Activated naive CD8-positive, alpha-beta T cell (primary cell): Measurements from ENCODE around the gene AKT2.

Experiments
- H3K27ac Mint-ChIP-seq: one replicate; pipeline ENCODE4 v1.8.0; 2021; ENCODE audit warnings: mixed read lengths
- H3K27me3 Mint-ChIP-seq: one replicate; pipeline ENCODE4 v1.8.0; 2021; ENCODE audit warnings: mixed read lengths
- H3K36me3 Mint-ChIP-seq: one replicate; pipeline ENCODE4 v1.8.0; 2021; ENCODE audit warnings: mixed read lengths
- H3K4me1 Mint-ChIP-seq: one replicate; pipeline ENCODE4 v1.8.0; 2021; ENCODE audit warnings: low read depth, mixed read lengths
- H3K4me3 Mint-ChIP-seq: one replicate; pipeline ENCODE4 v1.8.0; 2021; ENCODE audit warnings: mild to moderate bottlenecking, mixed read lengths
- H3K9me3 Mint-ChIP-seq: one replicate; pipeline ENCODE4 v1.8.0; 2021; ENCODE audit warnings: low read depth, mixed read lengths

AKT2 gene

DNA sequence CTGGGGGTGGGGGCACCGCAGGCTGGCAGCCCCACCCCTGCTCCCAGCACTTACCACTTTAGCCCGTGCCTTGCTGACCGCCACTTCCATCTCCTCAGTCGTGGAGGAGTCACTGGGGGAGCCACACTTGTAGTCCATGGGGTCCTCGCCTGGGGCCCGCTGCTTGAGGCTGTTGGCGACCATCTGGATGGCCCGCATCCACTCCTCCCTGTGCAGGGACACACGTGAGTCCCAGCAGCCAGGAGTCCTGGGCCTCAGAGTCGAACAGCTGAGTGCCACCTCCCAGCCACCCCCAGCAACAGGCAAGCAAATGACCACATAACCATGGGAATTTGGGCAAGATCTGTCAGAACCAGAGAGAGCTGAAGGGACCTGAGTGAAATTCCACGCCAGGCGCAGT lies 42.7 kb downstream of the AKT2 start:
- H3K4me1 Mint-ChIP-seq = peaks cover 2% of the 10 kb centered on the region
- H3K9me3 Mint-ChIP-seq = no peaks in the 10 kb centered on the region
- no peaks in the 10 kb centered on the region for H3K36me3 Mint-ChIP-seq
- H3K4me3 Mint-ChIP-seq = no peak overlapping the region
- H3K27ac Mint-ChIP-seq = no peak overlapping the region
- H3K27me3 Mint-ChIP-seq = no peaks in the 10 kb centered on the region

DNA sequence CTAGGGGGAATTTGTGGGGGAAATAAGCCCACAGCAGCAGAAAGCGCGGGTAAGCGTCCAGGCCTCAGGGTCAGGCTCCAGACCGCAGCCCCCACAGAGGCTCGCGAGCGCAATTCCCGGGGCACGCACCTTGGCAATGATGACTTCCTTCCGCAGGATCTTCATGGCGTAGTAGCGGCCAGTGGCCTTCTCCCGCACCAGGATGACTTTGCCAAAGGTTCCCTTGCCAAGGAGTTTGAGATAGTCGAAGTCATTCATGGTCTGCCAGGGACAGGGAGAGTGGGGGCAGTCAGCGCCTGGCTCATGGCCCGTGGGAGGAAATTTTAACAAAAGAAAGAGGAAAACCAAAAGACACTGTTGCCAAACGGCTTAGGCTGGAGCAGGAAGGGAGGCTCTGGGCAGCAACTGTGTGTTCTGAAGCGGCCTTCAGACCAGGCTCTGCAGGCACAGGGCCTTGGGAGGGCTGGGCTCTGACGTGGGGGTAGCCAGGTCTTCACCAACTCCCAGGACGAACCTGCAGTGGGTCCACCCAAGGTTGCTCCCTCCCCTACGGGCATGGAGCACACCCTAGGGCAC lies 43.2 kb downstream of the AKT2 start:
- no peak overlapping the region for H3K4me3 Mint-ChIP-seq
- no peak overlapping the region for H3K27ac Mint-ChIP-seq
- peaks cover 2% of the 10 kb centered on the region for H3K36me3 Mint-ChIP-seq
- H3K4me1 Mint-ChIP-seq = peaks cover 2% of the 10 kb centered on the region
- H3K27me3 Mint-ChIP-seq = no peaks in the 10 kb centered on the region
- H3K9me3 Mint-ChIP-seq = no peaks in the 10 kb centered on the region

DNA sequence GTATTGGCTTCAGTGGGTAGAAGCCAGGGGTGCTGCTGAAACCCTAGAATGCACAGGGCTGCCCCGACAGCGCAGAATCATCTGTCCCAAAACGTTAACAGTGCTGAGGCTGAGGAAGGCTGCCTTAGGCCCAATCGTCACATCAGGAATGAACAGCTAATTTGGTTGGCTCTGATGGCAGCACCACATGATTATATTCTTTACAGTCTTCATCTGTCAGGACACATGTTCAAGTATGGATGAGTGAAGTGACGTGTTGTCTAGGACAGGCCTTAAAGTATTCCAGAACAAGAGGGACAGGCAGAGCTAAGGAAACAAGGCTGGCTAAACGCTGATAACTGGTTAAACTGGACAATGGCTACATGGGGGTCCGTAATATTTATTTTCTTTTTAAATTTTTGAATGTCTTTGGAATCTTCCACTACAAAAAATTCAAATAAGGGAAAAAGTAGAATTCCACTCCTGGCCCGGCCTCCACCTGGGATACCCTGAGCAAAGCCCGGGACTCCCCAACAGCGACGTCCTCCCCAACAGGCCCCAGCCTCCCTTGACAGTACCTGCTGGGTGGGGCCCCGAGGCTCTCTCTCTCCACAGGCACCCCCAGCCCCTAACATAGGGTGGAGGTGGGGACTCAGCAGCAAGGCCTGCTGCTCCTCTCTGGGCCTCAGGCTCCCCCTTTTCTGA lies 43.9 kb downstream of the AKT2 start:
- no peak overlapping the region for H3K27ac Mint-ChIP-seq
- peaks cover 3% of the 10 kb centered on the region for H3K36me3 Mint-ChIP-seq
- H3K27me3 Mint-ChIP-seq = no peaks in the 10 kb centered on the region
- no peaks in the 10 kb centered on the region for H3K9me3 Mint-ChIP-seq
- no peaks in the 10 kb centered on the region for H3K4me1 Mint-ChIP-seq
- no peak overlapping the region for H3K4me3 Mint-ChIP-seq

DNA sequence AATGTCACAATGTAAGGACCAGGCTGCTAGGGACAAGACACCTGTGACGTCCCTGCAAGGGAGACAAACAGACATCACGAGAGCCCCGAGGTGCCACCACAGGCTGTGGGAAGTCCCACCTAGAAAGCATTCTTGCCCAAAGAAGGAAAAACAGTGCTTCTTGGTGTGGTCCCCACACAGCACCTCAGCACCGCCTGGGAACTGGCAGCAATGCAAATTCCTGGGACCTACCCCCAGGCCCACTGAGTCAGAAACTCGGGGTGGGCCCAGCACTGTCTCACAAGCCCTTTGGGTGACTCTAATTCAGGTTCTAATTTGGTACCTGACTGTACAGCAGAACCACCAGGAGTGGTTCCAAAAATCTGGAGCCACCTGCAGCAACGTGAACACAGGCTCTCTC lies 44.8 kb downstream of the AKT2 start:
- no peaks in the 10 kb centered on the region for H3K4me1 Mint-ChIP-seq

DNA sequence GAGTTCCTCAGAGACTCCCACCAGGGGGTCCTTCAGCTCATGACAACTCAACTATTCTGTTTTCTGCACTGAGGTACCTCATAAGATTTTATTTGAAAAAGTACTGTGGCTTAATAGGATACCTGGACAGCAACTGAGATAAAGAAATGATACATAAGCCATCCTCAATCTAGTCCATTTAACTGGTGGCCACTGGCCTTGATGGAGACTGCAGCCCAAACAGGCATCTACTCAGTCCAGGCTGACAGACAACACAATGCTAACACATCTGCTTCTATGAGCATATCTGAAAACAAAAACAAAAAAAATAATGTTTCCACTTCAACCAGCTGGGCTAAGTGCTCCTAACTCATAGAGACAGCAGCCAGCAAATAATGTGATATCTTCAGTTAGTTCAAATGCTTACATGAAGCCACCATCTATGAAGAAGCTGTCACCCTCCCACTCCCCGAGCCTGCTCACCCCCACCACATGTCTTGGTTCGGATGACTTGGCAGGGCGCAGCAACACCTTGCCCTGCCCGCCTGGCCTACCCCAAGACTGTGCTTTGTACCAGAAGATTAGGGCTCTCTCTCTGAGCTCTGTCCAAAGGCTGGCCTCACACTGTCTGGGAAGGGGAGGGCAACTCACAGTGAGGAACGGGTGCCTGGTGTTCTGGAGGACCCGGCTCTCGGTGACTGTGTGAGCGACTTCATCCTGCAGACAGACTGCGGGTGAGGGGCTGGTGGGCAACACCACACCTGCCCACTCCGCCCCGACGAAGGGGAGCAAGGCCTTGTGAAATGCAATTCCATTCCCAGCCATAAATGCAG lies 45.5 kb downstream of the AKT2 start:
- Mint-ChIP-seq H3K9me3 (no peaks in the 10 kb centered on the region), H3K4me1 (no peaks in the 10 kb centered on the region), H3K36me3 (peaks cover 3% of the 10 kb centered on the region), H3K27ac (no peak overlapping the region), H3K27me3 (no peaks in the 10 kb centered on the region), H3K4me3 (no peak overlapping the region)

More for the DNA sequence above, 44.8 kb downstream of the AKT2 start:
- H3K27ac Mint-ChIP-seq = no peak overlapping the region
- no peak overlapping the region for H3K4me3 Mint-ChIP-seq
- H3K27me3 Mint-ChIP-seq = no peaks in the 10 kb centered on the region
- H3K9me3 Mint-ChIP-seq = no peaks in the 10 kb centered on the region
- H3K36me3 Mint-ChIP-seq = peaks cover 3% of the 10 kb centered on the region

DNA sequence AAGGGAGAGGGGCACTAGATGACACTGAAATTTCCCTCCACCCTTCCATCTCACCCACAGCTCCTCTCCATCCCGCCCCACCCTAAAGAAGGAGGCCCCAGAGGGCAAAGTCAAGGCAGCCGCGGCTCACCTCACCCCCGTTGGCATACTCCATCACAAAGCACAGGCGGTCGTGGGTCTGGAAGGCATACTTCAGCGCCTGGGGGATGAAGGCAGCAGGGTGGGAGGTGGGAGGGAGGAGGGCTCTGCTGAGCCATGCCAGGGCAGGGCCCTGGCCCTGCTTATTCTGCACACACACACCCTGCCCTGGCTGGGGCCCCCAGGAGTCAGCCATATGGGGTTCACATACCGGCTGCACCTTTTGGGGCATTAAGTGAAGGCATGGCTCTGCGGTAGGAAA lies 46.4 kb downstream of the AKT2 start:
- H3K27ac Mint-ChIP-seq = no peak overlapping the region
- no peak overlapping the region for H3K4me3 Mint-ChIP-seq
- H3K27me3 Mint-ChIP-seq = no peaks in the 10 kb centered on the region
- peaks cover 3% of the 10 kb centered on the region for H3K36me3 Mint-ChIP-seq
- no peaks in the 10 kb centered on the region for H3K4me1 Mint-ChIP-seq
- H3K9me3 Mint-ChIP-seq = no peaks in the 10 kb centered on the region

DNA sequence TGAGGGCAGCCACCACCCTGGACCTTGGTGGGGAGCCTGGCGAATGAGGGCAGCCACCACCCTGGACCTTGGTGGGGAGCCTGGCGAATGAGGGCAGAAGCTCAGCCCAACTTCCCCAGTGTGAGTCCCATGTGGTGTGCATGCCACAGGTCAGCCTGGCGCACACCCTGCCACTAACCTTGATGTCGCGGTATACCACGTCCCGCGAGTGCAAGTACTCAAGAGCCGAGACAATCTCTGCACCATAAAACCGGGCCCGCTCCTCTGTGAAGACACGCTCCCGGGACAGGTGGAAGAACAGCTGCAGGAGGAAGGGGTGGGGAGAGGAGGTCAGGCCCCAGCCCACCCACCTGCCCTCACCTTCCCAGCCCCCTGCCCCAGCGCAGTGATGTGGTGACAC lies 47.4 kb downstream of the AKT2 start:
- peaks cover 3% of the 10 kb centered on the region for H3K36me3 Mint-ChIP-seq
- no peaks in the 10 kb centered on the region for H3K27me3 Mint-ChIP-seq
- no peaks in the 10 kb centered on the region for H3K9me3 Mint-ChIP-seq
- H3K4me3 Mint-ChIP-seq = no peak overlapping the region
- no peaks in the 10 kb centered on the region for H3K4me1 Mint-ChIP-seq
- H3K27ac Mint-ChIP-seq = no peak overlapping the region

DNA sequence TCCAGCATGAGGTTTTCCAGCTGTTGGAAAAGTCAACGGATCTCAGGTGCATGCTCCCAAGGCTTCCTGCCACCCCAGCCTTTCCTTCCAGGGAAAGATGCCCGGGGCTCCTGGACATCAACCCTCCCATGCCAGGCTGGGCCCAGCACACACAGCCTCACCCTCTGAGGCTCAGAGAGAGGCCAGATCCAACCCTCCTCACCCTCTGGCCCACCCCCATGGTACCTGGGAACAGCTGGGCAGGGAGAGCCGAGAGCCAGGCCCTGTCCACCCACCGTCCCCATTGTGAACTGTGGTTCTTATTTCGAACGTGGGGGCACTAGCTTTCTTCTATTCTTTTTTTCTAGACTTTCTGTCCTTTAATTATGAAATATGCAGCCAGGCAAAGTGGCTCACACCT lies 48.8 kb downstream of the AKT2 start:
- Mint-ChIP-seq H3K36me3 (peaks cover 3% of the 10 kb centered on the region), H3K4me1 (no peaks in the 10 kb centered on the region), H3K9me3 (no peaks in the 10 kb centered on the region), H3K4me3 (no peak overlapping the region), H3K27ac (no peak overlapping the region), H3K27me3 (no peaks in the 10 kb centered on the region)

DNA sequence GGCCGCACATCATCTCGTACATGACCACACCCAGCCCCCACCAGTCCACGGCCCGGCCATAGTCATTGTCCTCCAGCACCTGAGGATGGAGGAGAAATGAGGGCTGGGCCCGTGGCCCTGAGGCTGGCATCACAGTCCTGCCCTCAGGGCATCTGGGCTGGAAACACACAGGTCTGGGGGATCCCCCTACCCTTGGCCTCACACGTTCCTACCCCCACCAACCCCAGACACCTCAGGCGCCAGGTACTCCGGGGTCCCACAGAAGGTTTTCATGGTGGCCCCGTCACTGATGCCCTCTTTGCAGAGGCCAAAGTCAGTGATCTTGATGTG lies 49.2 kb downstream of the AKT2 start:
- Mint-ChIP-seq H3K27ac (no peak overlapping the region), H3K27me3 (no peaks in the 10 kb centered on the region), H3K4me3 (no peak overlapping the region), H3K4me1 (no peaks in the 10 kb centered on the region), H3K36me3 (peaks cover 3% of the 10 kb centered on the region), H3K9me3 (no peaks in the 10 kb centered on the region)

DNA sequence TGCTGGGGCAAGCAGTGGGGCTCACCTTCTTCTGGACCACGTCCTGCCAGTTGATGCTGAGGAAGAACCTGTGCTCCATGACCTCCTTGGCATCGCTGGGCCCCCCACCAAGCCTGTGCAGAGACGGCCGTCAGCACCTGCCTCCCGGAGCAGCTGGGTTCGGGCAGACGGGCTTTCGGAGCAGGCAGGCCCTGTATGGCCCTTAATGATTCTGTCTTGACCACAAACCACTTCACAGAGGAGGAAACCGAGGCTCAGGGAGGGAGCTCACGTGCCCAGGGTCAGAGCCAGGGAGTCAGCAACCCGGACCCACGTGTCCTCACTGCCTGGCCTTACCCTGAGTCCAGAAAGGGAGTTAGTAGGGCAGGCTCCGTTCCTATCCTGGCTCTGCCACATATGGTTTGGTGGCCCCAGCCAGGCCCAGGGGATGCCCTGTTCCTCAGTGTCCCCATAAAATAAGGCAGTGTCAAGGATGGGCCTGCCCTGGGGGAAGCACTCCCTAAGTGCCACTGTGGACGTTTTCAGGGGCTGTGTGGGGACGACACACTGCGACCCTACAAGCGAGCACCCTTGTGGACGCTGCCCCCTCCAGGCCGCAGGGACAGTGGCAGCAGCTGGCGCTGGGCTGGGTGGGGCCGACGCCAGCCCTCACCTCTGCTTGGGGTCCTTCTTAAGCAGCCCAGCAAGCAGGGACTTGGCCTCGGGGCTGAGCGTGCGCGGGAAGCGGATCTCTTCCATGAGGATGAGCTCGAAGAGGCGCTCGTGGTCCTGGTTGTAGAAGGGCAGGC lies 49.7 kb downstream of the AKT2 start:
- no peaks in the 10 kb centered on the region for H3K27me3 Mint-ChIP-seq
- H3K4me3 Mint-ChIP-seq = no peak overlapping the region
- no peaks in the 10 kb centered on the region for H3K9me3 Mint-ChIP-seq
- H3K4me1 Mint-ChIP-seq = peaks cover 1% of the 10 kb centered on the region
- H3K36me3 Mint-ChIP-seq = peaks cover 3% of the 10 kb centered on the region
- no peak overlapping the region for H3K27ac Mint-ChIP-seq

DNA sequence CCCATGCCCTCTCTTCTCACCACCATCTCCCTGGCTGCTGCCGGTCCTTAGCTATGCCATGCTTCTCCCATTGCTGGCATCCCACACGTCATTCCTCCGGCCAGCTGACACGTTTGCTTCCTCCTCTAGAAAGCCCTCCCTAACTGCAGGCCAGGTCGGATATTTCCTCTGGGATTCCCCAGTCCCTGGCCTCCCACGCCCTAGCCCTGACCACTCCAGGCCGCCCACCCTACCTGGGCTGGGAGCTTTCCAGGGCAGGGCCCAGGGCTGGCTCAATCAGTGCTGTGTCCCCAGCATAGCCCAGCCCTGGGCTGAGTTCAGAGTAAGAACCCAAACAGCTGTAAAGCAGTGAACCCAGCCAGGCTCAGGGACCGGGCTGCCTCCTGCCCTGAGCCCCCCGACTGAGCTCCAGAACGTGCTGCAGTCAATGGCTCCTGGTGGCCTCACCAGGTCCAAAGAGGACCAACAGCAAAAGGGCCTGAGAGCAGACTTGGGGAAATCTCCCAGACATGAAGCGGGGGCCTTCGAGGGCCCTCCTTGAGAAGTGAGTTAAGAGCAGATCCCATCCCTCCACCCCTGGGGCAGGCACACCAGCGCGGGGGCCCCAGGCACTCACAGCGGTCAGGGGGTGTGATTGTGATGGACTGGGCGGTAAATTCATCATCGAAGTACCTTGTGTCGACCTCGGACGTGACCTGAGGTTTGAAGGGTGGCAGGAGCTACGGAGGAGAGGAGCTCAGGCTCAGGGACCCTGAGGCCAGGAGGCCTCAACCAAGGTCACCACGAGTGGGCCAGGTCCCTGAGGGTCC lies 50.5 kb downstream of the AKT2 start:
- H3K36me3 Mint-ChIP-seq = peaks cover 3% of the 10 kb centered on the region
- H3K9me3 Mint-ChIP-seq = no peaks in the 10 kb centered on the region
- no peak overlapping the region for H3K27ac Mint-ChIP-seq
- H3K4me3 Mint-ChIP-seq = no peak overlapping the region
- H3K27me3 Mint-ChIP-seq = no peaks in the 10 kb centered on the region
- peaks cover 9% of the 10 kb centered on the region for H3K4me1 Mint-ChIP-seq

DNA sequence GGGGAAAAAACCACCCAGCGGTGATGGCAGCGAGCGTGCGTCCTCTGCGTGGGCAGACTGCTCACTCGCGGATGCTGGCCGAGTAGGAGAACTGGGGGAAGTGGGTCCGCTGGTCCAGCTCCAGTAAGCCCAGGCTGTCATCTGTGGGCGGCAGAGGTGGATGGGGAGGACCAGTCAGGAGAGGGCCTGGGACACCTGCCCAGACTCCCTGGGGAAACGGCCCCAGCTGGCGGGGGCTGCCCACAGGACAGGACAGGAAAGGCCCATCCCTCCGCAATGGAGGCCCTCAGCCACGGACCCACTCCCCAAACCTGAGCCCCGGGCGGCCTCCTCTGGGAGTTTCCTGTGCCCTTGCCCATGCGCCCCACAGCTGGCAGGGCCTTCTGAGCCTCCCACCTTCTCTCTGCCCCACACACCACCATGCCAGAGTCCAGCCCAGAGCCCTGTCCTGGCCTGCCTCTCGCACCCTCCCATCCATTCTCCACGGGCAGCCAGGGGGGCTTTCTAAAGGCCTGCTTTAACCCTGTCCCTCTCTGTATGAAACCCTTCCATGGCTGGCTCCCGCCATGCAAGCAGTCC lies 51.2 kb downstream of the AKT2 start:
- H3K4me1 Mint-ChIP-seq = peaks cover 16% of the 10 kb centered on the region
- H3K27ac Mint-ChIP-seq = no peak overlapping the region
- no peaks in the 10 kb centered on the region for H3K9me3 Mint-ChIP-seq
- H3K27me3 Mint-ChIP-seq = no peaks in the 10 kb centered on the region
- H3K4me3 Mint-ChIP-seq = no peak overlapping the region
- peaks cover 3% of the 10 kb centered on the region for H3K36me3 Mint-ChIP-seq

DNA sequence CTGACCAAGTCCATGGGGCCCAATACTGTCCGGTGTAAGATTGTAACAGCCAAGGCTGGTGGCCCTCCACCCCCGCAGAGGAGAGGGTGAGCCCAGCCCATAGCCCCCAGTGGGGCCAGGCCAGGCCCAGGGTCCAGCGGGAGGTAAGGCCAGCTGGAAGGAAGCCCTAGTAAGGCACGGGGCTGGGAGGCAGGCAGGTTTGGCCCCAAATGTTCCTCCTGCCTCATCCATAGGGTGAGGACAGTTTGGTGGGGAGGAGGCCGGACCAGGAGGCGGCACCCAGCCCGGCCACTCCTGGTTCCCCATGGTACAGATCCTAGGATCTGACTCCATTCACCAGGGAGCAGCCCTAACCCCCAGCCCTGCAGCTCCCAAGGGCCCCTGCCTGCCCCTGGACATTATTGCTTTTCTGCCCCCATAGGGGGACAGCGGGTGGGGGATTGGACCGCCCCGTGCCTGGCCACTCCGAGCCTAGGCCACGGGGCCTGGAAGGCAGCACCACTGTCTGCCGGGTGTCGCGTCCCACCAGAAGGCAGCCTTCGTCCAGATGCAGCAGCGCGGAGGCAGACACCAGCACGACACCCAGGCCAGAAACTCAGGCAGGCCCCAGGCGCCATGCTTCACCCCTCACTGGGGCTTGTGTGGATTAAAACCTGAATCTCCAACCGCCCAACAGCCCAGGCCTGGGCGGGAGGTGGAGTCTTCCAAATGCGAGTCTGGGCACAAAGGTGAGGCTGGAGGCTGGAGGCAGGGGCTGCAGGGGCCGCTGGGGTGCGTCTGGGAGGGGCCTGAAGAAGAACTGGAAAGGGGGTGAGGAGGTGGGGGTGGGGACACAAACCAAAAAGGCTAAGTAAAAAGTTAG lies 52.0 kb downstream of the AKT2 start:
- Mint-ChIP-seq H3K9me3 (no peaks in the 10 kb centered on the region), H3K36me3 (peaks cover 3% of the 10 kb centered on the region), H3K4me1 (peaks cover 21% of the 10 kb centered on the region), H3K27me3 (no peaks in the 10 kb centered on the region), H3K4me3 (no peak overlapping the region), H3K27ac (no peak overlapping the region)
